Thyroid gland (tissue), 4 donors: ENCODE results near the gene CCDC88C.

ENCODE experiments used
- POLR2A ChIP-seq, 2 donors: fragments of 450-650 bp; IDR thresholded peaks; one replicate each; pipeline ENCODE4 v1.6.1; 2017; ENCODE audit warnings: antibody characterized with exemption in 2 of 2, mild to moderate bottlenecking in 2 of 2, moderate library complexity in 1 of 2
- TF ChIP-seq, protein P1 (sequence below), 6 experiments: fragments of 200-600 bp in 3 of 6; fragments of 450-650 bp in 3 of 6; sonication (generic) in 3 of 6; IDR thresholded peaks; one replicate each; pipeline ENCODE4 v1.5.1; 2016 to 2019; ENCODE audit warnings: antibody characterized with exemption in 6 of 6, mild to moderate bottlenecking in 2 of 6, inconsistent platforms in 1 of 6, moderate library complexity in 1 of 6

- TF ChIP-seq, protein P1, sequence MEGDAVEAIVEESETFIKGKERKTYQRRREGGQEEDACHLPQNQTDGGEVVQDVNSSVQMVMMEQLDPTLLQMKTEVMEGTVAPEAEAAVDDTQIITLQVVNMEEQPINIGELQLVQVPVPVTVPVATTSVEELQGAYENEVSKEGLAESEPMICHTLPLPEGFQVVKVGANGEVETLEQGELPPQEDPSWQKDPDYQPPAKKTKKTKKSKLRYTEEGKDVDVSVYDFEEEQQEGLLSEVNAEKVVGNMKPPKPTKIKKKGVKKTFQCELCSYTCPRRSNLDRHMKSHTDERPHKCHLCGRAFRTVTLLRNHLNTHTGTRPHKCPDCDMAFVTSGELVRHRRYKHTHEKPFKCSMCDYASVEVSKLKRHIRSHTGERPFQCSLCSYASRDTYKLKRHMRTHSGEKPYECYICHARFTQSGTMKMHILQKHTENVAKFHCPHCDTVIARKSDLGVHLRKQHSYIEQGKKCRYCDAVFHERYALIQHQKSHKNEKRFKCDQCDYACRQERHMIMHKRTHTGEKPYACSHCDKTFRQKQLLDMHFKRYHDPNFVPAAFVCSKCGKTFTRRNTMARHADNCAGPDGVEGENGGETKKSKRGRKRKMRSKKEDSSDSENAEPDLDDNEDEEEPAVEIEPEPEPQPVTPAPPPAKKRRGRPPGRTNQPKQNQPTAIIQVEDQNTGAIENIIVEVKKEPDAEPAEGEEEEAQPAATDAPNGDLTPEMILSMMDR (IDR thresholded peaks at IDR 0.05), result no peak
- TF ChIP-seq POLR2A (IDR thresholded peaks at IDR 0.05), result no peak
These were observed 143.7 kb downstream of the CCDC88C start for GRCh38 chr14:91273885-91274273.
